DMS 273 treated with DMSO at 0.1 percent for 48 hours (cell line): ENCODE data around the gene IL20.
"Not testable (repeated sequence)": the region's sequence is repeated elsewhere in the genome, so short reads cannot be mapped to it uniquely, and the experiment has no call there.

Experiments used
- DNase-seq: peaks from one replicate; lab custom pipeline; 2025; lab: John Stamatoyannopoulos, UW

IL20 gene

DNA sequence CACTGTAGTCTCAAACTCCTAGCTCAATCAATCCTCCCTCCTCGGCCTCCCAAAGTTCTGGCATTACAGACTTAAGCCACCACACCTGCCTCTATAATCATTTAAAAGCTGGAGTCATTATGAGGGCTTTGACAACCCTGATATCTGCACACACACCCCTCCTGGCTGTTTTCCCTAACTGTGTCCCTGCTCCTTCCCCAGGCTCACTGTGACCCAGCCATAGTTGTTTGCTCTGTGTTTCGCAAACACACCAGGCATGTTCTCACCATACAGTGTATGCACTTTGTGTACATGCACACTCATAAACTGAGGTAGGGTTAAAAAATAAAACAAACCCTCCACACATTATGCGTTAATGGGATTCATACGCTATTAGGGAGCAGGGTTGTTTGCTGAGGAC lies 21.8 kb upstream of the IL20 start:
- no peak for DNase-seq

DNA sequence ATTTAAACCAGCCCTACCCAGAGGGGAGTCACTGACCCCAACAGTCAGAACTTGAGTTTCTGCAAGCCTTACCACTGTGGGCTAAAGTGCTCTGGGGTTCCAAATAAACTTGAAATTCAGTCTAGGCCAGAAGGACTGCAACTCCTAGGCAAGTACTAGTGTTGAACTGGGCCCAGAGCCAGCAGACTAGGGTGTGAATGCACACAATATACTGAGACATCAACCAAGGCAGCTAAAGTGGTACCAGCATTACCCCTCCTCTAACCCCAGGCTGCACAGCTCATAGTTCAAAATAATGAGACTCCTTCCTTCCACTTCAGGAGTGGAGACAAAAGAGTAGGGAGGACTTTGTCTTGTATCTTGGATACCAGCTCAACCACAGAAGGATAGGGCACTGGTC lies 18.9 kb upstream of the IL20 start:
- DNase-seq: no peak

DNA sequence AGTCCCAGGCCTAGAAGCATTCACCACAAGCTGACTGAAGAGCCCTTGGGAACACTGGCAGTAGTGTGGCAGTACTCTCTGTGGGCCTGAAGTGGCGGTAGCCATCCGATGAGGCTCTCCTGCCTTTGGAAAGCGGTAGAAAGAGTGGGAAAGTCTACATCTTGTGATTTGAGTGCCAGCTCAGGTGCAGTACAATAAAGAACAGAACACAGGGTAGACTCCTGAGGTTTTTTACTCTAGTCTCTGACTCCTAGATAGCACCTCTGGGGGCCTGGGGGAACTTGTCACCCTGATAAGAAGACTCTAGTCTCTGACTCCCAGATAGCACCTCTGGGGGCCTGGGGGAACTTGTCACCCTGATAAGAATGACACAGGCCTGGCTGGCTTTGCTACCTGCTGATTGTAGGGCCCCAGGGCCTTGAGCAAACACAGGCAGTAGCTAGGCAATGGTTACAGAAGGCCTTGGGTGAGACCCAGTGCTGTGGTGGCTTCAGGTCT lies 18.0 kb upstream of the IL20 start:
- DNase-seq: no peak

DNA sequence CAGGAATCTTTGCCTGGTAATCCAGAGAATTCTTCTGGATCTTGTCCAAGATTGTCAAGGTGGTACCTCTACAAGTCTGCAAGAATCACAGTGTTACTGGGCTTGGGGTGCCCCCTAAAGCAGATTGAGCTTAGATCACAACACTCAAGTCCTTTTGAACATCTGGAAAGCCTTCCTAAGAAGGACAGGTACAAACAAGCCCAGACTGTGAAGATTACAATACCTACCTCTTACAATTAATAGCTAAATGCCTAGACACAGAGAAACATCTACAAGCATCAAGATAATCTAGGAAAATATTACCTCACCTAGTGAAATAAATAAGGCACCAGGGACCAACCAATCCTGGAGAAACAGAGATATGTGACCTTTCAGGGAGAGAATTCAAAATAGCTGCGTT lies 17.5 kb upstream of the IL20 start:
- no peak for DNase-seq

DNA sequence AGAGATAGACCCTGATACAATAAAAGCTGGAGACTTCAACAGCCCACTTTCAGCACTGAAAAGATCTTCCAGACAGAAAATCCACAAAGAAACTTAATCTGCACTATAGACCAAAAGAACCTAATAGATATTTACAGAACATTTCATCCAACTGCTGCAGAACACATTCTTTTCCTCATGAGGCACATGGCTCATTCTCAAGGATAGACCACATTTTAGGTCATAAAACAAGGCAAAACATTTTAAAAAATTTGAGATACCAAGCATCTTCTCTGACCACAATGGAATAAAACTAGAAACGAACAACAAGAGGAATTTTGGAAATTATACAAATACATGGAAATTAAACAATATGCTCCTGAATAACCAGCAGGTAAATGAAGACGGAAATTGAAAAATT lies 15.0 kb upstream of the IL20 start:
- no peak for DNase-seq

DNA sequence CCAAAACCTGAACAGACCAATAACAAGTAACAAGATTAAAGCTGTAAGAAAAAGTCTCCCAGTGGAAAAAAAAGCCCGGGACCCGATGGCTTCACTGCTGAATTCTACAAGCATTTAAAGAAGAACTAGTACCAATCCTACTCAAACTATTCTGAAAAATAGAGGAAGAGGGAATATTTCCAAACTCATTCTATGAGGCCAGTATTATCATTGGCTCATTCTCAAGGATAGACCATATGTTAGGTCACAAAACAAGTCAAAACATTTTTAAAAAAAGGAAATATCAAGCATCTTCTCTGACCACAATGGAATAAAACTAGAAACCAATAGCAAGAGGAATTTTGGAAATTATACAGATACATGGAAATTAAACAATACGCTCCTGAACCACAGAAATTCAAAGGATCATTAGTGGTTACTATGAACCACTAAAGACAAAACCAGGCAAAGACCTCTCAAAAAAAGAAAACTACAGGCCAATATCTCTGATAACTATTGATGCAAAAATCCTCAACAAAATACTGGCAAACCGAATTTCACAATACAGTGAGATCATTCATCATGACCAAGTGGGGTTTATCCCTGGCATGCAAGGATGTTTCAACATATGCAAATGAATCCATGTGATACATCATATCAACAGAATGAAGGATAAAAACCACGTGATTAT lies 13.9 kb upstream of the IL20 start:
- DNase-seq: no peak

DNA sequence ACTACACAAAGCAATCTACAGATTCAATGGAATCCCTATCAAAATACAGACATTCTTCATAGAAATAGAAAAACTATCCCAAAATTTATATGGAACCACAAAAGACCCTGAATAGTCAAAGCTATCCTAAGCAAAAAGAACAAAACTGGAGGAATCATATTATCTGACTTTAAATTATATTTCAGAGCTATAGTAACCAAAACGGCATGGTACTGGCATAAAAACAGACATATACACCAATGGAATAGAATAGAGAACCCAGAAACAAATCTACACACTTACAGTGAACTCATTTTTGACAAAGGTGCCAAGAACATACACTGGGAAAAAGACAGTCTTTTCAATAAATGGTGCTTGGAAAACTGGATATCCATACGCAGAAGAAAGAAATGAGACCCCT lies 12.8 kb upstream of the IL20 start:
- DNase-seq: not testable (repeated sequence)

DNA sequence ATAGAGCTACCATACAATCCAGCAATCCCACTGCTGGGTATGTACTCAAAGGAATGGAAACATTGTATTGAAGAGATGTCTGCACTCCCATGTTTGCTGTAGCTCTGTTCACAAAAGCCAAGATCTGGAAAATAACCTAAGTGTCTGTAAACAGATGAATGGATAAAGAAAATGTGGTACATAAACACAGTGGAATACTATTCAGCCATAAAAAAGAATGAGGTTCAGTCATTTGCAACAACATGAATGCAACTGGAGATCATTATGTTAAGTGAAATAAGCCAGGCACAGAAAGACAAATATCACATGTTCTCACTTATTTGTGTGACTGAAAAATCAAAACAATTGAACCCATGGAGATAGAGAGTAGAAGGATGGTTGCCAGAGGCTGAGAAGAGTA lies 11.7 kb upstream of the IL20 start:
- not testable (repeated sequence) for DNase-seq

DNA sequence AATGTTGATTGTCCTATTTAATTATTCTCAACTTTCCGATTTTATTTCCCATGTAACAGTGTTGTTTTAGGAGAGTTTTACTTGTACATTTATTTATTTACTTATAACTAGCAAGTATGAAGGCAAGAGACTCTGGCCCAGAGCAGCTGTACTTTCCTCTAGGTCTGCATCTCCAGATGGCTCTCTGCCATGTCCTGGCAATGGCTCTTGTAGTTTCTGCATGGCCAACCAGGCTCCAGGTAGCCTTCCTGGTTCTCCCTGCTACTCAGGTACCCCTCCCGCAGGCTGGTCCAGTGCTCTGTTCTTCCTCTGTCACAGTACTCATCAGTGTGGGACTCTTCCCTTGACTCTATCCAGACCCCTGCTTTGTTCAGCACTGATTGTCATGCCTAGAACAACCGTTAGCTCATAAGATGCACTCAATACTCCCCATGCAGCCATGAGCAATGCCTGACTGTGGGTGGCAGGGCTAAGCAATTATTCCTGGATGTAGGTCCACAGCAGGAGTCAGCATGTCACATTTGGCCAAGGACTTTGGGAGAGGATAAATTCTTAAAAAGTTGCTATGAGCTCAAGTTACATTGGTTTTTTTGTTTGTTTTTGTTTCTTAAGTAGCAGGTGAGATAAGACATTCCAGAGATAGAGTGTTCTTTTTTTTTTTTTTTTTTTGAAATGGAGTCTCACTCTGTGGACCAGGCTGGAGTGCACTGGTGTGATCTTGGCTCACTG lies 10.9 kb upstream of the IL20 start:
- no peak for DNase-seq

DNA sequence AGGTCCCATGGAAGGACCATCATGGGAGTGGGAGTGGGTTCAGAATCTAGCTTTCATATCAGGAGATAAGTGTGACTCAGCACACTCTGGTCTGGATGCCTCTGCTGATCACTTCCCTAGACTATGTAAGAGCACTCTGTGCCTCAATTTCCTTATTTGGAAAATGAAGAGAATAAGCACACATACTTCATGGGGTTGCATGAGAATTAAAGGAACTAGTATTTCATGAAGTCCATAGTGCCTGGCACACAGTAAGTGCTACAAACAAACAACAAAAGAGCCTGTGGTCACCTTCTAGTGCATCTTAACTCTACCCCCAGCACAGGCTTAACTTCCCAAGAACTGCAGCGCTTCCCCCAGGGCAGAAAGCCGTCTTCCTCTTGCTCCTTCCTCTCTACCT lies 9.6 kb upstream of the IL20 start:
- no peak for DNase-seq

DNA sequence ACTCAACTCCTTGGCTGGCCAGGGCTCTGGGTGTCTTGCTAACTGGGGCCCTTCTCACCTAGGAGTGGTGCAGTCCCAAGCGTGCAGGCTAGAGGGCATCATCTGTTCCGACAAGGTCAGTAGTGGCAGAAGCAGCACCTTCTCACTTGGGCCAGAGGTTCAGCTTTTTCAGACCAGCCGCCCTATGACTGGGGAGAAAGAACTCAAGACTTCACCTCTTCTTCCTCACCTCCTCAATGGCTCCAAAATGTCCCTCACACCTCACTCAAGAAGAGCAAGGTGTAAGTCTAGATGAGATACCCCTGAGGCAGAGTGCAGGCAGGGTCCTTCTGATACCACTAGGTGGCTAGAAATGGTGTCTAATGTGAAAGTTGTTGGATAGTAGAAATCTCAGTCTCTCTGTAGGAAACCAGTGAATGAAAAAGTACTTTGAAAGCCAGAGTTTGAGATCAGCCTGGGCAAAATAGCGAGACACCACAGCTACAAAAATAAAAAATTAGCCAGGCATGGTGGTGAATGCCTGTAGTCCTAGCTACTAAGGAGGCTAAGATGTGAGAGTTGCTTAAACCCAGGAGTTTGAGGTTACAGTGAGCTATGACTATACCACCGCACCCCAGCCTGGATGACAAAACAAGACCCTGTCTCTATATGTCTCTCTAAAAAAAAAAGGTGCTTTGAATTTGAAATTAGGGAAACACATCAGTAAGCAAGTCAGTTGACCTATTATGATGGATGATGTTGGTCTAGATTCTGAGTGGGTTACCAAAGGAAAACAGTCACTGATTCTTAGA lies 8.6 kb upstream of the IL20 start:
- no peak for DNase-seq

DNA sequence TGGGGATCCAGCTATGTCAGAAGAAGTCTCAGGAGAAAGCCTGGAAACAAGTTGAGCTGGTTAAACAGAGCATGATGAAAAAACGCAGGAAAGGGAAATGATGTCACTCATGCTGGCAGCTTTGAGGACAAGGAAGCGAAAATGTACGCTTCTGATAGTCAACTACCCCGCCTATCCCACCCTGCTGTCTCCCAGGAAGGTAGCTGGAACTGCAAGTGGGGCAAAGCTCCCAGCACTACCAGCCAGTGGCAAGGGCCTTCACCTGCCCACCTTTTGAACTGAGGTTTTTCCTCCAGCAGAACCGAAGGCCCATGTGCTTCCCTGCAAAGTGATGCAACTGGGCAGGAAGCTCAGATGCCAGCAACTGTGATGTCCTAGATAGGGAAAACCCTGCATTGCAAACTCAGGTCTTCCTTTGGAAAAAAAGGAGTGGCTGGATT lies 6.3 kb upstream of the IL20 start:
- no peak for DNase-seq

DNA sequence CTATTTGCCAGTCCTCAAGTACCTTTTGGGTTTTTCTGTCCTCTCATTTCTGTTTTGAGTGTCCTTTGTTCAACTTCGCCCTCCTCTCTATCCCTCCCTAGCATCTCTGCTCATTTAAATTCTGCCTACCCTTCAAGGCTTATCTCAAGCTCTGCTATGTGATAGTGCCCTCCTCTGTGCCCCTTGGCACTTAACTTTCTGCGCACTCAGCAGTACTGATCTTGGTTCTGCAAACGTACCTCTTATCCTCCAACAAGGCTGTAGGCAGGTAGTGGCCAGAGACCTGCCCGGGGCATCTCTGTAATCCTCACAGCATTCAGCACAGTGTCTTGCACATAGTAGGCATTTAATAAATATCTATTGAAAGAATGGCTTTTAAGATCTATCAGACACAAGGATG lies 5.3 kb upstream of the IL20 start:
- DNase-seq: no peak

DNA sequence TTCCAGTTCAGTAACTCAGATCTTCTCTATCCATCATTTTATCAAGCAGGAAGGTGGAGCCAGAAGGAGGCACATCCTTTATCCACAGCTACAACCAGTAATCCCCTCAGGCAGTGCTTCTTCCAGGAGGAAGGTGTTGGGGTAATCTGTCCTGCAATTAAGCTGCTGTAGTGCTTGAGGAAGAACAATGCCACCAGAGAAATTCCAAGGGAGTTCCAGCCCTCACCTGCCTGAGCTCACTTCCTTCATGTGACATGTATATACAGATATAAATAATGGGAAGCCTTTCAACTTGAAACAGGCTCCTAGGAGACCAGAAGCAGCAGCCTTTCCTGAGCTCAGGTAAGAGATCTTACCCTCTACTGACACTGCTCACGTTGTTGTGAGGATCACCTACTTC lies 2.2 kb upstream of the IL20 start:
- no peak for DNase-seq

DNA sequence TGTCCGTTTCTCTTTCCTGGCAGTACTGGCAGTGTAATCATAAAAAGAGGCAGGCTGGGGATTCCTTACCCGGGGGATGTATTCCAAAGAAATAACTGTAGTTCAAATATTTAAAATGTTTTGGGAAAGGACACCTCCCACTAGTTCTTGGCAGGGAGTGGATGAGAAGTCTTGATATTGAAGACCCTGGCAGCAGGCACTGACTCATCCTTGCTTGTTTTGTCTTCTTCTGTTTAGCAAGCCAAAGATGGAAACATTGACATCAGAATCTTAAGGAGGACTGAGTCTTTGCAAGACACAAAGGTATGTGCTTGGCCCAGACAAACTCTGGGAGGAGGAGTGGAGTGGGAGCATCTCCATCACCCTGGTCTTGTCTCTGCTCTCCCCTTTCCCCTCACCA lies 639 bp downstream of the IL20 start:
- DNase-seq: no peak

DNA sequence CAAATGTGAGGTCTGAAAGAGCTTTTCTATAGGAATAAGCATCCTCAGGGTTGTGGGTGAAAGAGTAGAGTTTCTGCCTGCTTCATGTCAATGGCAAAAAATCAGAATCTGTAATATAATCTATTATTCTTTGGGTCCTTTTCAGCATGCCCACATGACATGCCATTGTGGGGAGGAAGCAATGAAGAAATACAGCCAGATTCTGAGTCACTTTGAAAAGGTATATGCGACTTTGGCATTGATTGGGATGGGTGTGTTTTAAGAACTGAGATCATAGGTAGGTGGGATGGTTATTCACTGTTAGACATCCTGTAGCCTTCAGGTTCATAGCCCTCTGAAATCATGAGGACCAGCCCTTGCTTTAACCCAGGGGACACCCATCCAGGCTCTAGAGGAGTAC lies 1.8 kb downstream of the IL20 start:
- DNase-seq: no peak

DNA sequence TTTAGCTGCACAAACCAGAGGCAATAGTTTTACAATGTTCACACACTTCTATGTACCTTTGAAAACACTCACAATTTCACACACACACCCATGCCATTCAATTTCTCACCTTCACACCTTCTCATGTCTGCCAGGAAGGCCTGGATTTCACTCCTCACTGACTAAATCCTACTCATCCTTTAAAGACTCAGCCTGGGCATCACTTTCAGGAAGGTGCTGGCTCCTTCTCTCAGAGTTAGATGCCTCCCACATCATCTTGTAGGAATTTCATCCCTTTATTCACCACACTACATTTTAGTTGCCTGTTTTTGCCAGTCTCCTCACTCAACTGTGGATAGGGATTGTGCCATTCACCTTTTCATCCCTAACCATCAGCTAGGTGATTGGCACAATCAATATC lies 2.3 kb downstream of the IL20 start:
- no peak for DNase-seq

DNA sequence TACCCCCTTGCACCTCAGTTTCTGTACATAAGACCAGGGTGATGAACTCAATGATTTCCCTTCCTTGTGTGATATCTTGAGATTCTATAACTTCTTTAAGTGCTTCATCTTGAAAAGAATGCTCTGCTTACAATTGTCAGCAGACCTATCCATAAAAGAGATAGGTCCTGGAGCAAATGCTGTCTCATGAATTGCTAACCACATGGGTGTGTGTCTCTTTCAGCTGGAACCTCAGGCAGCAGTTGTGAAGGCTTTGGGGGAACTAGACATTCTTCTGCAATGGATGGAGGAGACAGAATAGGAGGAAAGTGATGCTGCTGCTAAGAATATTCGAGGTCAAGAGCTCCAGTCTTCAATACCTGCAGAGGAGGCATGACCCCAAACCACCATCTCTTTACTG lies 2.8 kb downstream of the IL20 start:
- no peak for DNase-seq

DNA sequence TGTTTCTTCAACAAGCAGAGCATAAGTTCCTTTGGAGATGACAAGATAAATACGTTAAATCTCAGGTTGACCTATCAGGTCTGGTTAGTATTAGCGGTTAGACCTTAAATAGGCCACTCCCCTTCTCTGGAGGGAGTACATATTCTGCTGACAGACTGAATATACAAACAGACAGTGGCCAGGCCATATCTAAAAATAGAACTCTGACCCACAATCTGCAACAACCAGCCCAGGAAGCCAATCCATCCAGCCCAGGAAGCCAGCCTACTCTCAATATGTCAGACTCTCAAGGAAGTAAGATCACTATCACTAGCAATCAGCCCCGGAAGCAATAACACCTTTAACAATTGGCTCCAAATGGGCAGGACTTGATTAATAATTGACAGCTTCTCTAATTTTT lies 6.7 kb downstream of the IL20 start:
- DNase-seq: no peak

DNA sequence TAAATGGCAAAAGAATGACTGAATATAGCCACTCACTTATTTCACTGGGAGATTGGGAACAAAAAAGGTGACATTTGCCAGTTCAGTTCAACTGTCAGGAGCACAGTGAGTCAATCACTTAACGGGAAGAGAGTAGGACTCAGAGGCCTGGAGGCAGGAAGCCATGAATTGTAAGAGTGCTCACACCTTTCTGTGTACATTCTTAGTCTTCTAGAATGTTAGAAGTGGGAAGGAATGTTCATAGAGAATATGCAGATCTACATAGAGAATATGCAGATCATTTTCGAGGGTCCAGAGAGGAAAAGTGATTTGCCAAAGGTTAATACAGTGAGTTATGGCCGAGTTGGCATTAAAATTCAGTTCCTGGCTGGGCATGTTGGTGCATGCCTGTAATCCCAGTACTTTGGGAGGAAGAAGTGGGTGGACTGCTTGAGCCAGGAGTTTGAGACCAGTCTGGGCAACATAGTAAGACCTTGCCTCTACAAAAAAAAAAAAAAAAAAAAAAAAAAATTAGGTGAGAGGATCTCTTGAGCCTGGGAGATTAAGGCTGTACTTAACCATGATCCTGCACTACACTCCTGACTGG lies 8.3 kb downstream of the IL20 start:
- DNase-seq: no peak

DNA sequence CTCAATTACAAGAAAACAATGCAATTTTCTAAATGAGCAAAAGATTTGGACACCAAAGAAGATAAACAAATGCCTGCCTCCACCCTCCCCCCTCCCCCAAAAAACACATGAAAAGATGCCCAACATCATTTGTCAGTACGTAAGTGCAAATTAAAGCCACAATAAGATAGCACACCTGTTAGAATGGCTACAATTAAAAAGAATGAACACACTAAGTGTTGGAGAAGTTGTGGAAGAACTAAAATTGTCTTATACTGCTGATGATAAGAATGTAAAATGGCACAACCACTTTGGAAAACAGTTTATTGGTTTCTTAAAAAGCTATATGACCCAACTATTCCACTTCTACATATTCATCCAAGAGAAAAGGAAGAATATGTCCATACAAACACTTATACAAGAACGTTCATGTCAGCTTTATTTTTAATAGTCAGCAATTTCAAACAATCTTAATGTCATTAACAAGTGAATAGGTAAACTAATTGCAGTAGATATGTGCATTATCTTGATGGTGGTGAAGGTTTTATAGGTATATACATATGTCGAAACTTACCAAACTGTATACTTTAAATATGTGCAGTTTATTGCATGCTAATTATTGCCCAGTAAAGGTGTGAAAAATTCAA lies 10.4 kb downstream of the IL20 start:
- no peak for DNase-seq

DNA sequence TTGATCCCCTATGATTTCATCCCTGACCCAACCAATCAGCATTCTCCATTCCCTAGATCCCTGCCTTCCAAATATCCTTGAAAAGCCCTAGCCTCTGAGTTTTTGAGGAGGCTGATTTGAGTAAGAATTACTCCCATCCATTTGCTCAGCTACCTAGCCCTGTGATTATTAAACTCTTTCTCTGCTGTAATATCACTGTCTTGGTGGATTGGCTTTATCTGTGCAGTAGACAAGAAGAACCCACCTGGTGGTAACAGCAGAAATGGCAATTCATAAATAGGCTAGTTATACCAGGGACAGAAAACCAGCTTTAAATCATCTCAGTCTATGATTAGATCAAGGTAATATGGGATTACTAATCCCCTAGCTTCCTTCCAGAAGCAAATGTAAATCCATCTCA lies 13.0 kb downstream of the IL20 start:
- DNase-seq: no peak
